Measurements from ENCODE around the gene PDIA6.

PDIA6 gene

GRCh38 chr2:10733566-10733925 lies 79.0 kb downstream of the PDIA6 start:
- no peak for DNase-seq (ENCODE audit: low read depth in 2 of 2)
- no peak overlapping the region for H3K4me3 ChIP-seq (replicated peaks in 1 of 2; ENCODE audit: low read depth in 2 of 2, low read length in 2 of 2)
- TF ChIP-seq CTCF (IDR thresholded peaks at IDR 0.05; ENCODE audit: low read depth, low read length), result no peak

Measured in cardiac fibroblast (primary cell).